Measurements from ENCODE around the gene METRN. TPM values are rescaled to one million over a fixed set of nuclear protein-coding genes. Genes with fewer than 3 reads are reported as not detected.
"Not testable (repeated sequence)": the region's sequence is repeated elsewhere in the genome, so short reads cannot be mapped to it uniquely, and the experiment has no call there.

Gene METRN
- total RNA-seq, 1 experiment from 2014 or later, result 25.2 TPM

DNA sequence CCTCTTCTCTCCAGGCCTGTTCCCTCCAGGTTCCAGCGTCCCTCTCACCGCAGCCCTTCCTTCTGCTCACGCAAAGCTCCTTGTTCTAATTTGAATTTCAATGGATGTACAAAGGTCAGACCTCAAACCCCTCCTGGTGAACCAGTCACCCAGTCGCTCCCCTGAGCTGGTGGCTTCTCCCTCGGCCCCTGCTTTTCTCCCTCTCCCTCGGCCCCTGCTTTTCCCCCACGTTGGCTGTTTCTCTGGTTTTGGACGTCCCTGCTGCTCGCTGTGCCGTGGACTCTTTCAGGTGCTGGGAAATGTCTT, 37.0 kb downstream of the METRN start:
- no peaks in the 10 kb centered on the region for H3K9me3 ChIP-seq (ENCODE audit: low read length)
- no peaks in the 10 kb centered on the region for H3K9me2 ChIP-seq (replicated peaks; ENCODE audit: insufficient read depth, low read length)
- H4K20me1 ChIP-seq (ENCODE audit: insufficient read depth, low read depth, low read length), result no peaks in the 10 kb centered on the region
- H3K27me3 ChIP-seq (ENCODE audit: low read length), result no peaks in the 10 kb centered on the region
- no peak for DNase-seq
- no peak overlapping the region for H3K9ac ChIP-seq (ENCODE audit: low read length)
- H3K79me2 ChIP-seq (ENCODE audit: low read length), result no peaks in the 10 kb centered on the region
- H2AFZ ChIP-seq (ENCODE audit: low read length), result no peak overlapping the region
- no peak overlapping the region for H3K27ac ChIP-seq (ENCODE audit: low read length)
- H3K4me3 ChIP-seq (ENCODE audit: low read length), result no peak overlapping the region
- no peak overlapping the region for H3K4me2 ChIP-seq (ENCODE audit: low read depth, low read length, poor library complexity, severe bottlenecking)
- no peaks in the 10 kb centered on the region for H3K36me3 ChIP-seq (ENCODE audit: insufficient read depth, low read length)
- no peaks in the 10 kb centered on the region for H3K4me1 ChIP-seq (ENCODE audit: low read length)

DNA sequence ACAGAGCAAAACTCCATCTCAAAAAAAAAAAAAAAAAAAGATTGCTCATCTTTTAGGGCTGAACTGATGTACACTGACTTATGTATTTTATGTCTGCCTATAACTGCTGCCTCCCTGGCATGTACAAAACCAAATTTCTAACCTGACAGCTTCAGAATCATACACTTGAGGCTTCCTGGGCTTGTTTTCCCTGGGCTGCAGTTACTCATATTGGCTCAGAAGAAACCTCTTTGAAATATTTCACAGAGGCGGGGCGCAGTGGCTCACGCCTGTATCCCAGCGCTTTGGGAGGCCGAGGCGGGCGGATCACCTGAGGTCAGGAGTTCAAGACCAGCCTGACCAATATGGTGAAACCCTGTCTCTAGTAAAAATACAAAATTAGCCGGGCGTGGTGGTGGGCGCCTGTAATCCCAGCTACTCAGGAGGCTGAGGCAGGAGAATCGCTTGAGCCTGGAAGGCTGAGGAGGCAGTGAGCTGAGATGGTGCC, 39.2 kb downstream of the METRN start:
- not testable (repeated sequence) for H3K27ac ChIP-seq (ENCODE audit: low read length); H3K9me3 ChIP-seq (ENCODE audit: low read length); H3K9me2 ChIP-seq (replicated peaks; ENCODE audit: insufficient read depth, low read length); H3K36me3 ChIP-seq (ENCODE audit: insufficient read depth, low read length); H3K27me3 ChIP-seq (ENCODE audit: low read length); H3K4me1 ChIP-seq (ENCODE audit: low read length); DNase-seq; H4K20me1 ChIP-seq (ENCODE audit: insufficient read depth, low read depth, low read length); H3K4me2 ChIP-seq (ENCODE audit: low read depth, low read length, poor library complexity, severe bottlenecking); H3K9ac ChIP-seq (ENCODE audit: low read length); H3K79me2 ChIP-seq (ENCODE audit: low read length); H2AFZ ChIP-seq (ENCODE audit: low read length); H3K4me3 ChIP-seq (ENCODE audit: low read length)

- Histone ChIP-seq H4K20me1 (ENCODE audit: insufficient read depth, low read depth, low read length) (no peaks in the 10 kb centered on the region), H3K9me3 (ENCODE audit: low read length) (no peaks in the 10 kb centered on the region), H3K4me1 (ENCODE audit: low read length) (no peaks in the 10 kb centered on the region), H3K9ac (ENCODE audit: low read length) (no peak overlapping the region), H3K27me3 (ENCODE audit: low read length) (no peaks in the 10 kb centered on the region), H3K9me2 (replicated peaks; ENCODE audit: insufficient read depth, low read length) (no peaks in the 10 kb centered on the region), H3K36me3 (ENCODE audit: insufficient read depth, low read length) (no peaks in the 10 kb centered on the region), H3K27ac (ENCODE audit: low read length) (no peak overlapping the region), H3K4me2 (ENCODE audit: low read depth, low read length, poor library complexity, severe bottlenecking) (no peak overlapping the region), H2AFZ (ENCODE audit: low read length) (no peak overlapping the region), H3K4me3 (ENCODE audit: low read length) (no peak overlapping the region), H3K79me2 (ENCODE audit: low read length) (no peaks in the 10 kb centered on the region)
- no peak for DNase-seq
Measured at GRCh38 chr16:754656-755055, 39.7 kb downstream of the METRN start.

DNA sequence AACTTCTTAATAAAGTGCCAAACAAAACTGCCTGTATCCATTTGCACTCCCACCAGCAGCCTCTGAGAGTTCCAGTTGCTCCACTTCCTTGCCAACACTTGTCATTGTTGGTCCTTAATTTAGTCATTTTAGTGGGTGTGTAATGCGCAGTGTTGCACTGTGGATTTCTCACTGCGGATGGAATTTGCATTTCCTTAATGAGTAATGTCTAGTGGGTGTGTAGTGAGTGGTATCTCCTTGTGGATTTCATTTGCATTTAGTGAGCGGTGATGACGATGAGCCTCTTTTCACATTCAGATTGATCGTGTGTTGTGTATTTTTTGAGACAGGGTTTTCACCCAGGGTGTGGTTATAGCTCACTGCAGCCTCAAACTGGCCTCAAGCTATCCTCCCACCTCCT, 41.5 kb downstream of the METRN start:
- no peak overlapping the region for H3K4me3 ChIP-seq (ENCODE audit: low read length)
- no peaks in the 10 kb centered on the region for H3K36me3 ChIP-seq (ENCODE audit: insufficient read depth, low read length)
- H3K9me2 ChIP-seq (replicated peaks; ENCODE audit: insufficient read depth, low read length), result no peaks in the 10 kb centered on the region

DNA sequence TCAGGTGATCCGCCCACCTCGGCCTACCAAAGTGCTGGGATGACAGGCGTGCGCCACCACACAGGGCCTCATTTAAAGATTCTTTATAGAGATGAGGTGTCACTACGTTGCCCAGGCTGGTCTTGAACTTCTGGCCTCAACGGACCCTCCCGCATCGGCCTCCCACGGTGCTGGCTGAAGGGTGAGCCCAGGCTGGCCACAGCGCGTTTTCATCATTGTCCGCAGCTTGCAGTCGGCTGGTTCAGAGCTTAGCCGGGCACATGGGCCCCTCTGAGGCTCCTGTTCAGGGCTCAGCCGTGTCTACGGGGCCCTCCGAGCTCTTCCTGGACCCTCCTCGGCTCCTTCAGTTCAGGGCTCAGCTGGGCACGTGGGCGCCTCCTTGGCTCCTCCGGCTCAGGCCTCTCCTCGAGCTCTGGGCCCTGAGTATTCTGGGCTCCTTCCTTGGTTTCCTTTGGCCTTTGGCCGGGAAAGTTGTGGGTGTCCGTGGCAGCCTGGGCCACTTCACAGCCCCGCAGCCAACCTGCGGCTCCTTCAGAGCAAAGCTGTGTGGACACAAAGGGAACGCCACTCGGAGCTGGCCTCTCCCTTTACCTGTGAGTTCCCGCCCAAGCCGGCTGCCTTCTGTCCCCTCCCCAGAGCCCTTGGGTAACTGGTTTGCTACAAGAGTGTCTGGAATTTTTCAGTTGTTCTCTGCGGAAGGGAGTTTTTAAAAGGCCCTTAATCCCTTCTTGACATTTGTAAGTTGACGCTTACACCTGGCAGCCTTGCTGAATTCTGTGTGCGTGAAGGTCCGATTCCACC, 44.4 kb downstream of the METRN start:
- Histone ChIP-seq H3K4me3 (ENCODE audit: low read length) (no peak overlapping the region), H3K9ac (ENCODE audit: low read length) (no peak overlapping the region), H3K79me2 (ENCODE audit: low read length) (no peaks in the 10 kb centered on the region), H3K27ac (ENCODE audit: low read length) (no peak overlapping the region), H3K9me2 (replicated peaks; ENCODE audit: insufficient read depth, low read length) (no peaks in the 10 kb centered on the region), H3K4me1 (ENCODE audit: low read length) (no peaks in the 10 kb centered on the region), H2AFZ (ENCODE audit: low read length) (no peak overlapping the region), H3K9me3 (ENCODE audit: low read length) (no peaks in the 10 kb centered on the region), H4K20me1 (ENCODE audit: insufficient read depth, low read depth, low read length) (no peaks in the 10 kb centered on the region), H3K27me3 (ENCODE audit: low read length) (no peaks in the 10 kb centered on the region), H3K36me3 (ENCODE audit: insufficient read depth, low read length) (no peaks in the 10 kb centered on the region), H3K4me2 (ENCODE audit: low read depth, low read length, poor library complexity, severe bottlenecking) (no peak overlapping the region)
- no peak for DNase-seq

More for the DNA sequence above, 41.5 kb downstream of the METRN start:
- Histone ChIP-seq H4K20me1 (ENCODE audit: insufficient read depth, low read depth, low read length) (no peaks in the 10 kb centered on the region), H3K79me2 (ENCODE audit: low read length) (no peaks in the 10 kb centered on the region), H3K27me3 (ENCODE audit: low read length) (no peaks in the 10 kb centered on the region), H3K9me3 (ENCODE audit: low read length) (no peaks in the 10 kb centered on the region), H3K4me2 (ENCODE audit: low read depth, low read length, poor library complexity, severe bottlenecking) (no peak overlapping the region), H2AFZ (ENCODE audit: low read length) (no peak overlapping the region), H3K4me1 (ENCODE audit: low read length) (no peaks in the 10 kb centered on the region), H3K9ac (ENCODE audit: low read length) (no peak overlapping the region), H3K27ac (ENCODE audit: low read length) (no peak overlapping the region)
- no peak for DNase-seq

GRCh38 chr16:760065-760464, 45.1 kb downstream of the METRN start:
- no peak overlapping the region for H3K27ac ChIP-seq (ENCODE audit: low read length)
- no peaks in the 10 kb centered on the region for H3K36me3 ChIP-seq (ENCODE audit: insufficient read depth, low read length)
- H4K20me1 ChIP-seq (ENCODE audit: insufficient read depth, low read depth, low read length), result no peaks in the 10 kb centered on the region
- H3K79me2 ChIP-seq (ENCODE audit: low read length), result no peaks in the 10 kb centered on the region
- no peaks in the 10 kb centered on the region for H3K4me1 ChIP-seq (ENCODE audit: low read length)
- no peak overlapping the region for H3K4me2 ChIP-seq (ENCODE audit: low read depth, low read length, poor library complexity, severe bottlenecking)
- DNase-seq, result no peak
- no peak overlapping the region for H2AFZ ChIP-seq (ENCODE audit: low read length)
- no peaks in the 10 kb centered on the region for H3K9me2 ChIP-seq (replicated peaks; ENCODE audit: insufficient read depth, low read length)
- H3K4me3 ChIP-seq (ENCODE audit: low read length), result no peak overlapping the region
- H3K9ac ChIP-seq (ENCODE audit: low read length), result no peak overlapping the region
- H3K27me3 ChIP-seq (ENCODE audit: low read length), result no peaks in the 10 kb centered on the region
- no peaks in the 10 kb centered on the region for H3K9me3 ChIP-seq (ENCODE audit: low read length)

DNA sequence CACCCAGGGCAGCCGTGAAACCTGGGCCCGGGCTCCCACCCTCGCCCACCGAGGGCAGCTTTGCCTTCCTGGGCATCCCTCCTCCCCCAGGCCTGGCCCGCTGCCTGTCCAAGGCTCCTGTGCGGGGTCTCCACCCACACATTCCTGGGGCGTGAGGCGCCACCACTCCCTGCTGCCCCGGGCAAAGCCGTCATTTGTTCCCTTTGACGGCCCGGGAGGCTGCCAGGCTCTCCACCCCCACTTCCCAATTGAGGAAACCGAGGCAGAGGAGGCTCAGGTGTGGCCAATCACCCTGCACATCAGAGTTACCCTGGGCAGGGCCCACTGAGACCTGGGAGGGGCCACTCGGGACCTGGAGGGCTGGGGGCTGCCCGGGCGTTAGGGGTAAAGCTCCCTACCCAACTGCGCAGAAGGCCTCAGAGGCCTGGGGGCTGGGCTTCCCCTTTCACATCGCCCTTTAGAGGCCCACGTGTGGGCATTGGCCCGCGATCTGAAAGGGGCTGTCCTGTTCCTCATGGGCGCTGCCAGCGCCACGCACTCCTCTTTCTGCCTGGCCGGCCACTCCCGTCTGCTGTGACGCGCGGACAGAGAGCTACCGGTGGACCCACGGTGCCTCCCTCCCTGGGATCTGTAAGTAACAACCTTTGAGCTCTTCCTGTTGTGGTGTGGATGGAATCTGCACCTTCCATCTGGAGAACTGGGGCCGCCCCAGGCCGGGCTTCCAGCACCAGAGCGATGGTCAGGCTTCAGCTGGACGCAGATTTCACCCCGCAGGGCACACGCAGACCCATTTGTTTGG, 45.8 kb downstream of the METRN start, which contains the start of gene MSLN:
MSLN (plus strand) TSS at position 190 of the 799 bp plus-strand sequence. CDS start 1,947 bp downstream, outside the sequence.
- DNase-seq, result no peak
- Histone ChIP-seq H3K27me3 (ENCODE audit: low read length) (no peaks in the 10 kb centered on the region), H3K4me2 (ENCODE audit: low read depth, low read length, poor library complexity, severe bottlenecking) (no peak within 1 kb of the TSS), H4K20me1 (ENCODE audit: insufficient read depth, low read depth, low read length) (no peaks in the 10 kb centered on the region), H3K79me2 (ENCODE audit: low read length) (no peaks in the 10 kb centered on the region), H3K9me3 (ENCODE audit: low read length) (no peaks in the 10 kb centered on the region), H3K9me2 (replicated peaks; ENCODE audit: insufficient read depth, low read length) (no peaks in the 10 kb centered on the region), H3K9ac (ENCODE audit: low read length) (no peak within 1 kb of the TSS), H3K36me3 (ENCODE audit: insufficient read depth, low read length) (no peaks in the 10 kb centered on the region), H2AFZ (ENCODE audit: low read length) (no peak within 1 kb of the TSS), H3K27ac (ENCODE audit: low read length) (no peak within 1 kb of the TSS), H3K4me3 (ENCODE audit: low read length) (no peak within 1 kb of the TSS), H3K4me1 (ENCODE audit: low read length) (no peaks in the 10 kb centered on the region)

GRCh38 chr16:761625-762513, 47.0 kb downstream of the METRN start:
- Histone ChIP-seq H4K20me1 (ENCODE audit: insufficient read depth, low read depth, low read length) (no peaks in the 10 kb centered on the region), H3K36me3 (ENCODE audit: insufficient read depth, low read length) (no peaks in the 10 kb centered on the region), H2AFZ (ENCODE audit: low read length) (no peak overlapping the region), H3K79me2 (ENCODE audit: low read length) (no peaks in the 10 kb centered on the region), H3K9me2 (replicated peaks; ENCODE audit: insufficient read depth, low read length) (no peaks in the 10 kb centered on the region), H3K9me3 (ENCODE audit: low read length) (no peaks in the 10 kb centered on the region), H3K27ac (ENCODE audit: low read length) (no peak overlapping the region), H3K9ac (ENCODE audit: low read length) (no peak overlapping the region), H3K4me2 (ENCODE audit: low read depth, low read length, poor library complexity, severe bottlenecking) (no peak overlapping the region), H3K27me3 (ENCODE audit: low read length) (no peaks in the 10 kb centered on the region), H3K4me1 (ENCODE audit: low read length) (no peaks in the 10 kb centered on the region), H3K4me3 (ENCODE audit: low read length) (no peak overlapping the region)
- no peak for DNase-seq

All from Karpas-422 (cell line).